Fibroblast of villous mesenchyme (primary cell): ENCODE results near the gene PLPPR1. TPM values are rescaled to one million over a fixed set of nuclear protein-coding genes. Genes with fewer than 3 reads are reported as not detected.

Source experiments
- DNase-seq: peaks from one replicate; pipeline ENCODE4 v3.0.0-alpha.2; 2010; ENCODE audit warnings: low read depth
- H3K4me3 ChIP-seq: 2 replicates; pipeline ENCODE4 v1.5.1; 2011; ENCODE audit warnings: low read depth, mild to moderate bottlenecking, low read length
- total RNA-seq: library from RNA; depleted of rRNA; stranded (reverse); fragments of >200 nt; gene quantifications from 2 replicates; pipeline ENCODE4 v1.2.3, GENCODE V29; 2012
- TF ChIP-seq, protein P1 (sequence below): IDR thresholded peaks from 2 replicates; pipeline ENCODE4 v1.5.1; 2012; ENCODE audit warnings: low read depth, mild to moderate bottlenecking, low read length; ENCODE audit not compliant: insufficient read depth

PLPPR1 gene
- total RNA-seq, 1 donor = not detected

GRCh38 chr9:101092922-101093321 lies 64.4 kb downstream of the PLPPR1 start:
- TF ChIP-seq, protein P1, sequence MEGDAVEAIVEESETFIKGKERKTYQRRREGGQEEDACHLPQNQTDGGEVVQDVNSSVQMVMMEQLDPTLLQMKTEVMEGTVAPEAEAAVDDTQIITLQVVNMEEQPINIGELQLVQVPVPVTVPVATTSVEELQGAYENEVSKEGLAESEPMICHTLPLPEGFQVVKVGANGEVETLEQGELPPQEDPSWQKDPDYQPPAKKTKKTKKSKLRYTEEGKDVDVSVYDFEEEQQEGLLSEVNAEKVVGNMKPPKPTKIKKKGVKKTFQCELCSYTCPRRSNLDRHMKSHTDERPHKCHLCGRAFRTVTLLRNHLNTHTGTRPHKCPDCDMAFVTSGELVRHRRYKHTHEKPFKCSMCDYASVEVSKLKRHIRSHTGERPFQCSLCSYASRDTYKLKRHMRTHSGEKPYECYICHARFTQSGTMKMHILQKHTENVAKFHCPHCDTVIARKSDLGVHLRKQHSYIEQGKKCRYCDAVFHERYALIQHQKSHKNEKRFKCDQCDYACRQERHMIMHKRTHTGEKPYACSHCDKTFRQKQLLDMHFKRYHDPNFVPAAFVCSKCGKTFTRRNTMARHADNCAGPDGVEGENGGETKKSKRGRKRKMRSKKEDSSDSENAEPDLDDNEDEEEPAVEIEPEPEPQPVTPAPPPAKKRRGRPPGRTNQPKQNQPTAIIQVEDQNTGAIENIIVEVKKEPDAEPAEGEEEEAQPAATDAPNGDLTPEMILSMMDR = no peak
- no peak overlapping the region for H3K4me3 ChIP-seq
- DNase-seq = no peak

GRCh38 chr9:101093620-101094019 lies 65.1 kb downstream of the PLPPR1 start:
- no peak for DNase-seq
- TF ChIP-seq, protein P1 = no peak
- no peak overlapping the region for H3K4me3 ChIP-seq

DNA sequence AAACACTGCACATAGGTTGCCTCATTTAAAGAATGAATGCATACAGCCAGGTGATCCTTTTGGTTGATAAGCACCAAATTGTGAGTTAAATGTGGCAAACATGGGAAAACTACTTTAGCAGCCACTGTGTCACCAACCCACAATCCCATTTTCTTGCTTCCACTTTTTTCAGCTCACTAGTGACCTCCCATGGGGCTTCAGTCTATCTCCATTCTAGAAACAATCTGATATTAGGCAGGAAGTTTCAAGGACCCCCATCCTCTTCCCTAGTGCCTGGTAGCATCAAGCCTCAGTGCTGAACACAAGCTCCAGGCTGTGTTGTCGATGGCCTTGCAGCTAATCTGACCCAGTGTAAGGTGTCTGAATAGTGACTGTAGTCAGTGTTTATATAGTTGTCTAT lies 66.2 kb downstream of the PLPPR1 start:
- no peak for DNase-seq
- H3K4me3 ChIP-seq = no peak overlapping the region
- TF ChIP-seq, protein P1 = no peak

- H3K4me3 ChIP-seq = no peak overlapping the region
- TF ChIP-seq, protein P1 = no peak
- no peak for DNase-seq
Measured at GRCh38 chr9:101097210-101097609, 68.7 kb downstream of the PLPPR1 start.

GRCh38 chr9:101098392-101098791 lies 69.9 kb downstream of the PLPPR1 start:
- DNase-seq = no peak
- H3K4me3 ChIP-seq = no peak overlapping the region
- TF ChIP-seq, protein P1 = no peak

DNA sequence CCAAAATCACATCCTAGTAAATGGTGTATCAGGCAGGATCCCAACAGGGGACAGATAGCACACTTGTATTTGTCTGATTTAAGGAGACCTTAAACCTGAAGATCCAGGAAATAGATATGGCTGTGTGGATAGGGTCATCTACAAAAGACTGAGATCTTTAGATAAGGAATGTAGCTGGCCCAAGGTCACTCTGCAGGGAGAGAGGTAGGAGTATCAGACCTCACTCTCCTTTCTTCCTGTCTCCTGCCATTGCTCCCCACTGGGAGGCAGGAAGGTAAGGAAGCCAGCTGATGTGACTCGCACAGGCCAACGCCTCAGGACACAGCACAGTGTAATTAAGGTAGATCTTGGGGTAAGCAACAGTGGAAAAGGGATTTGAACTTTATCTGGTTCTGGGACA lies 85.8 kb downstream of the PLPPR1 start:
- no peak overlapping the region for H3K4me3 ChIP-seq
- no peak for DNase-seq
- TF ChIP-seq, protein P1 = no peak

GRCh38 chr9:101115102-101115501 lies 86.6 kb downstream of the PLPPR1 start:
- no peak for DNase-seq
- TF ChIP-seq, protein P1 = no peak

More at GRCh38 chr9:101115102-101115501, 86.6 kb downstream of the PLPPR1 start:
- H3K4me3 ChIP-seq = no peak overlapping the region
